SK-N-SH treated with all-trans-retinoic acid at 6 μM for 48 hours (cell line): ENCODE data around the gene TUSC7.

ENCODE experiments used
- ATAC-seq: fragments of 200-7000 bp; cut with Tn5 transposase; 3 replicates; pipeline ENCODE4 v1.9.1; 2020; ENCODE audit warnings: mild to moderate bottlenecking, moderate library complexity
- BACH2 ChIP-seq: fragments of 250-450 bp; sonication (Bioruptor Pico); IDR thresholded peaks from 2 replicates; pipeline ENCODE4 v1.9.0; 2021; ENCODE audit warnings: mild to moderate bottlenecking, borderline replicate concordance
- CREB5 ChIP-seq: fragments of 250-450 bp; sonication (Bioruptor Pico); IDR thresholded peaks from 2 replicates; pipeline ENCODE4 v1.5.1; 2020; ENCODE audit warnings: low read depth, mild to moderate bottlenecking, moderate library complexity
- CSDC2 ChIP-seq: fragments of 250-450 bp; sonication (Bioruptor Pico); IDR thresholded peaks from 2 replicates; pipeline ENCODE4 v1.5.0; 2020; ENCODE audit warnings: mild to moderate bottlenecking, moderate library complexity
- CSRNP3 ChIP-seq: fragments of 250-450 bp; sonication (Bioruptor Pico); IDR thresholded peaks from 2 replicates; pipeline ENCODE4 v1.5.1; 2021; ENCODE audit warnings: mild to moderate bottlenecking, moderate library complexity
- ESRRG ChIP-seq: fragments of 250-450 bp; sonication (Bioruptor Pico); IDR thresholded peaks from 2 replicates; pipeline ENCODE4 v1.6.1; 2021; ENCODE audit warnings: mild to moderate bottlenecking
- GLIS3 ChIP-seq: fragments of 250-450 bp; sonication (Bioruptor Pico); IDR thresholded peaks from 2 replicates; pipeline ENCODE4 v1.5.0; 2020; ENCODE audit warnings: mild to moderate bottlenecking, moderate library complexity
- ISL1 ChIP-seq: fragments of 250-450 bp; sonication (Bioruptor Pico); IDR thresholded peaks from 2 replicates; pipeline ENCODE4 v2.1.2; 2022; ENCODE audit warnings: mild to moderate bottlenecking, moderate library complexity
- OSR1 ChIP-seq: fragments of 250-450 bp; sonication (Bioruptor Pico); IDR thresholded peaks from 2 replicates; pipeline ENCODE4 v1.8.0; 2022; ENCODE audit warnings: moderate library complexity, mild to moderate bottlenecking, inconsistent platforms
- PATZ1 ChIP-seq: fragments of 250-450 bp; sonication (Bioruptor Pico); IDR thresholded peaks from 2 replicates; pipeline ENCODE4 v1.8.0; 2020; ENCODE audit warnings: mild to moderate bottlenecking, moderate library complexity, borderline replicate concordance
- POU6F1 ChIP-seq: fragments of 250-450 bp; sonication (Bioruptor Pico); IDR thresholded peaks from 2 replicates; pipeline ENCODE4 v1.8.0; 2021; ENCODE audit warnings: low read depth, mild to moderate bottlenecking, moderate library complexity, borderline replicate concordance
- PPARA ChIP-seq: fragments of 250-450 bp; sonication (Bioruptor Pico); IDR thresholded peaks from 2 replicates; pipeline ENCODE4 v1.5.0; 2020; ENCODE audit warnings: mild to moderate bottlenecking, borderline replicate concordance
- RARB ChIP-seq: fragments of 250-450 bp; sonication (Bioruptor Pico); IDR thresholded peaks from 2 replicates; pipeline ENCODE4 v1.8.0; 2021; ENCODE audit warnings: mild to moderate bottlenecking, moderate library complexity
- SNAI2 ChIP-seq: fragments of 250-450 bp; sonication (Bioruptor Pico); IDR thresholded peaks from 2 replicates; pipeline ENCODE4 v1.5.0; 2020; ENCODE audit warnings: mild to moderate bottlenecking, moderate library complexity
- TCF4 ChIP-seq: fragments of 250-450 bp; sonication (Bioruptor Pico); IDR thresholded peaks from 2 replicates; pipeline ENCODE4 v1.8.0; 2021; ENCODE audit warnings: mild to moderate bottlenecking, moderate library complexity, borderline replicate concordance
- TOX ChIP-seq: fragments of 250-450 bp; sonication (Bioruptor Pico); IDR thresholded peaks from 2 replicates; pipeline ENCODE4 v1.8.0; 2021; ENCODE audit warnings: mild to moderate bottlenecking, moderate library complexity, borderline replicate concordance
- TSHZ2 ChIP-seq: fragments of 250-450 bp; sonication (Bioruptor Pico); IDR thresholded peaks from 2 replicates; pipeline ENCODE4 v1.5.0; 2020; ENCODE audit warnings: mild to moderate bottlenecking, moderate library complexity
- ZC3H10 ChIP-seq: fragments of 250-450 bp; sonication (Bioruptor Pico); IDR thresholded peaks from 2 replicates; pipeline ENCODE4 v1.5.1; 2021; ENCODE audit warnings: mild to moderate bottlenecking, moderate library complexity
- ZFP3 ChIP-seq: fragments of 250-450 bp; sonication (Bioruptor Pico); IDR thresholded peaks from 2 replicates; pipeline ENCODE4 v1.5.0; 2020; ENCODE audit warnings: mild to moderate bottlenecking, moderate library complexity
- ZFP30 ChIP-seq: fragments of 450-650 bp; formaldehyde crosslinking; IDR thresholded peaks from 2 replicates; pipeline ENCODE4 v1.5.0; 2022; ENCODE audit warnings: mild to moderate bottlenecking, moderate library complexity
- ZNF565 ChIP-seq: fragments of 450-650 bp; formaldehyde crosslinking; conservative IDR thresholded peaks from 2 replicates; pipeline ENCODE4 v1.5.0; 2020; ENCODE audit warnings: low read depth, mild to moderate bottlenecking, moderate library complexity
- ZNF70 ChIP-seq: fragments of 450-650 bp; formaldehyde crosslinking; IDR thresholded peaks from 2 replicates; pipeline ENCODE4 v1.5.0; 2020; ENCODE audit warnings: mild to moderate bottlenecking, moderate library complexity
- ZNF8 ChIP-seq: fragments of 450-650 bp; formaldehyde crosslinking; IDR thresholded peaks from 2 replicates; pipeline ENCODE4 v1.5.0; 2020; ENCODE audit warnings: mild to moderate bottlenecking, moderate library complexity

TUSC7 gene

GRCh38 chr3:116691041-116691440 is 18.5 kb upstream of the TUSC7 start:
- ATAC-seq: no peak
- TF ChIP-seq CSDC2 (CRISPR knock-in tag): no peak
- TF ChIP-seq ZC3H10 (CRISPR knock-in tag): no peak
- TF ChIP-seq CREB5 (CRISPR knock-in tag): no peak
- no peak for TF ChIP-seq PPARA
- no peak for TF ChIP-seq GLIS3
- no peak for TF ChIP-seq OSR1 (CRISPR knock-in tag)
- no peak for TF ChIP-seq SNAI2 (CRISPR knock-in tag)
- TF ChIP-seq PATZ1 (CRISPR knock-in tag): no peak
- TF ChIP-seq TOX (CRISPR knock-in tag): no peak
- TF ChIP-seq POU6F1: no peak
- no peak for TF ChIP-seq ZFP30 (CRISPR knock-in tag)
- TF ChIP-seq ESRRG (CRISPR knock-in tag): no peak
- TF ChIP-seq TSHZ2 (CRISPR knock-in tag): no peak
- no peak for TF ChIP-seq ZNF70 (CRISPR knock-in tag)
- TF ChIP-seq CSRNP3 (CRISPR knock-in tag): no peak
- no peak for TF ChIP-seq TCF4 (CRISPR knock-in tag)
- no peak for TF ChIP-seq BACH2 (CRISPR knock-in tag)
- no peak for TF ChIP-seq ISL1 (CRISPR knock-in tag)
- TF ChIP-seq ZNF8: no peak

GRCh38 chr3:116701070-116701469 is 8.5 kb upstream of the TUSC7 start:
- TF ChIP-seq ESRRG (CRISPR knock-in tag) (no peak), ZFP30 (CRISPR knock-in tag) (no peak), BACH2 (CRISPR knock-in tag) (no peak)
- no peak for ATAC-seq

- ATAC-seq: no peak
- TF ChIP-seq ZC3H10 (CRISPR knock-in tag): no peak
- TF ChIP-seq ZFP3 (CRISPR knock-in tag): no peak
- TF ChIP-seq GLIS3: no peak
- no peak for TF ChIP-seq PPARA
- no peak for TF ChIP-seq ESRRG (CRISPR knock-in tag)
- TF ChIP-seq ZNF70 (CRISPR knock-in tag): no peak
- no peak for TF ChIP-seq TOX (CRISPR knock-in tag)
- no peak for TF ChIP-seq ZNF565
- no peak for TF ChIP-seq TCF4 (CRISPR knock-in tag)
- no peak for TF ChIP-seq OSR1 (CRISPR knock-in tag)
- TF ChIP-seq TSHZ2 (CRISPR knock-in tag): no peak
- TF ChIP-seq CSDC2 (CRISPR knock-in tag): no peak
- TF ChIP-seq RARB (CRISPR knock-in tag): no peak
- TF ChIP-seq ZFP30 (CRISPR knock-in tag): no peak
- TF ChIP-seq, all 23 proteins: peak for 0
Observed at GRCh38 chr3:116702334-116702733, 7.2 kb upstream of the TUSC7 start.
